ENCODE data around the gene KCNQ1.

KCNQ1 gene

GRCh38 chr11:2892215-2892966 is 447.6 kb downstream of the KCNQ1 start:
- Mint-ChIP-seq H3K4me3 (peak overlapping the region; percentile 81), H3K27ac (peak overlapping the region; percentile 76), H3K27me3 (ENCODE audit: low read depth) (peaks cover under 1% of the 10 kb centered on the region)

GRCh38 chr11:2892967-2893528 is 448.2 kb downstream of the KCNQ1 start:
- Mint-ChIP-seq H3K4me3 (peak overlapping the region; percentile 81), H3K27me3 (ENCODE audit: low read depth) (no peaks in the 10 kb centered on the region), H3K36me3 (ENCODE audit: low read depth) (no peaks in the 10 kb centered on the region), H3K4me1 (ENCODE audit: low read depth) (peaks cover 11% of the 10 kb centered on the region), H3K9me3 (no peaks in the 10 kb centered on the region), H3K27ac (peak overlapping the region; percentile 76)

More at GRCh38 chr11:2892215-2892966, 447.6 kb downstream of the KCNQ1 start:
- Mint-ChIP-seq H3K4me1 (ENCODE audit: low read depth) (peaks cover 7% of the 10 kb centered on the region), H3K9me3 (no peaks in the 10 kb centered on the region), H3K36me3 (ENCODE audit: low read depth) (no peaks in the 10 kb centered on the region)

GRCh38 chr11:2893935-2894334 is 449.1 kb downstream of the KCNQ1 start:
- Mint-ChIP-seq H3K4me1 (ENCODE audit: low read depth) (peaks cover 20% of the 10 kb centered on the region), H3K9me3 (no peaks in the 10 kb centered on the region), H3K4me3 (no peak overlapping the region), H3K36me3 (ENCODE audit: low read depth) (no peaks in the 10 kb centered on the region), H3K27me3 (ENCODE audit: low read depth) (no peaks in the 10 kb centered on the region), H3K27ac (no peak overlapping the region)

GRCh38 chr11:2896047-2896446 is 451.2 kb downstream of the KCNQ1 start:
- no peaks in the 10 kb centered on the region for H3K27me3 Mint-ChIP-seq (ENCODE audit: low read depth)
- H3K27ac Mint-ChIP-seq, result peak overlapping the region; percentile 62
- no peaks in the 10 kb centered on the region for H3K36me3 Mint-ChIP-seq (ENCODE audit: low read depth)
- no peaks in the 10 kb centered on the region for H3K9me3 Mint-ChIP-seq
- no peak overlapping the region for H3K4me3 Mint-ChIP-seq
- H3K4me1 Mint-ChIP-seq (ENCODE audit: low read depth), result peaks cover 35% of the 10 kb centered on the region

GRCh38 chr11:2897048-2897447 is 452.2 kb downstream of the KCNQ1 start:
- Mint-ChIP-seq H3K27me3 (ENCODE audit: low read depth) (no peaks in the 10 kb centered on the region), H3K4me3 (no peak overlapping the region), H3K9me3 (no peaks in the 10 kb centered on the region), H3K36me3 (ENCODE audit: low read depth) (no peaks in the 10 kb centered on the region), H3K4me1 (ENCODE audit: low read depth) (peaks cover 32% of the 10 kb centered on the region), H3K27ac (no peak overlapping the region)

GRCh38 chr11:2898366-2899079 is 453.7 kb downstream of the KCNQ1 start:
- peaks cover 28% of the 10 kb centered on the region for H3K4me1 Mint-ChIP-seq (ENCODE audit: low read depth)
- peak overlapping the region; percentile 97 for H3K27ac Mint-ChIP-seq
- no peaks in the 10 kb centered on the region for H3K27me3 Mint-ChIP-seq (ENCODE audit: low read depth)
- H3K9me3 Mint-ChIP-seq, result no peaks in the 10 kb centered on the region
- no peaks in the 10 kb centered on the region for H3K36me3 Mint-ChIP-seq (ENCODE audit: low read depth)
- peak overlapping the region; percentile 82 for H3K4me3 Mint-ChIP-seq
